ENCODE measurements around the gene CCDC63.

The CCDC63 gene

GRCh38 chr12:110872100-110872499 lies 25.3 kb downstream of the CCDC63 start:
- TF ChIP-seq, protein P1, sequence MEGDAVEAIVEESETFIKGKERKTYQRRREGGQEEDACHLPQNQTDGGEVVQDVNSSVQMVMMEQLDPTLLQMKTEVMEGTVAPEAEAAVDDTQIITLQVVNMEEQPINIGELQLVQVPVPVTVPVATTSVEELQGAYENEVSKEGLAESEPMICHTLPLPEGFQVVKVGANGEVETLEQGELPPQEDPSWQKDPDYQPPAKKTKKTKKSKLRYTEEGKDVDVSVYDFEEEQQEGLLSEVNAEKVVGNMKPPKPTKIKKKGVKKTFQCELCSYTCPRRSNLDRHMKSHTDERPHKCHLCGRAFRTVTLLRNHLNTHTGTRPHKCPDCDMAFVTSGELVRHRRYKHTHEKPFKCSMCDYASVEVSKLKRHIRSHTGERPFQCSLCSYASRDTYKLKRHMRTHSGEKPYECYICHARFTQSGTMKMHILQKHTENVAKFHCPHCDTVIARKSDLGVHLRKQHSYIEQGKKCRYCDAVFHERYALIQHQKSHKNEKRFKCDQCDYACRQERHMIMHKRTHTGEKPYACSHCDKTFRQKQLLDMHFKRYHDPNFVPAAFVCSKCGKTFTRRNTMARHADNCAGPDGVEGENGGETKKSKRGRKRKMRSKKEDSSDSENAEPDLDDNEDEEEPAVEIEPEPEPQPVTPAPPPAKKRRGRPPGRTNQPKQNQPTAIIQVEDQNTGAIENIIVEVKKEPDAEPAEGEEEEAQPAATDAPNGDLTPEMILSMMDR (IDR thresholded peaks at IDR 0.05; ENCODE audit: low read length, missing control alignments), result no peak
- no peak for DNase-seq (ENCODE audit: low read depth)
- no peak overlapping the region for H3K4me3 ChIP-seq (replicated peaks; ENCODE audit: low read depth, low read length)

- TF ChIP-seq, protein P1 (IDR thresholded peaks at IDR 0.05; ENCODE audit: low read length, missing control alignments), result no peak
- no peak for DNase-seq (ENCODE audit: low read depth)
Measured at GRCh38 chr12:110874351-110874750, 27.6 kb downstream of the CCDC63 start.

DNA sequence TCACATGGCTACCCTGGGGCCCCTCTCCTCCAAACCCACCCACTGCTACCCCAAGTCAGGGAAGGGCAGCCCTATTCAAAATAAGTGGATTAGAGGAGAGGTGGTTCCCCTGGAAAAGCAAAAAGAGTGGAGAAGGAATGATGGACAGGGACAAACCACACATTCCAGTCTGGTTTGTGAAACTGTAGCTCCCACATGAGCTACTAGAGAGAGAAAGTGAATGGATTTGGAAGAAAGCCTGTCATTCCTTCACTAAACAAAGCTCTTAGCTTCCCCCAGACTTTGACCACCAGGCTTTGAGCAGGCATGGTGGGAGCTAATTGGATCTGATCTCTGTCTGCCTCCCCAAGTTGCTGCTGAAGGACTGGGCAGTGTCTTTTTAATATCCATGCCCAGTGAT lies 28.0 kb downstream of the CCDC63 start:
- no peak for DNase-seq (ENCODE audit: low read depth)
- TF ChIP-seq, protein P1 (IDR thresholded peaks at IDR 0.05; ENCODE audit: low read length, missing control alignments), result no peak

More at GRCh38 chr12:110874351-110874750, 27.6 kb downstream of the CCDC63 start:
- no peak overlapping the region for H3K4me3 ChIP-seq (replicated peaks; ENCODE audit: low read depth, low read length)

GRCh38 chr12:110880651-110881050 lies 33.9 kb downstream of the CCDC63 start:
- DNase-seq (ENCODE audit: low read depth), result no peak
- no peak overlapping the region for H3K4me3 ChIP-seq (replicated peaks; ENCODE audit: low read depth, low read length)
- TF ChIP-seq, protein P1 (IDR thresholded peaks at IDR 0.05; ENCODE audit: low read length, missing control alignments), result no peak

More for the DNA sequence above, 28.0 kb downstream of the CCDC63 start:
- no peak overlapping the region for H3K4me3 ChIP-seq (replicated peaks; ENCODE audit: low read depth, low read length)

DNA sequence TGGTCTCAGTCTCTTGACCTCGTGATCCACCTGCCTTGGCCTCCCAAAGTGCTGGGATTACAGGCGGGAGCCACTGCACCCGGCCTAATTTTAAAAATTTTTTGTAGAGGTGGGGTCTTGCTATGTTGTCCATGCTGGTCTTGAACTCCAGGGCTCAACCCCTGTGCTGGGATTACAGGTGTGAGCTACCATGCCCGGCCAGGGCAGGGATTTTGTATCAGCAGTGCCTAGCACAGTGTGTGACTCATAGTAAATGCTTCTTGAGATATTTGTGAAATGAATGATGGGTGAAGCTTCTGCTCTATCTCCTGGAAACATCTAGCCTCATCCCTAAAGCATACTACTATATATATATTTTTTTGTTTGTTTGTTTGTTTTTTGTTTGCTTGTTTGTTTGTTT lies 36.5 kb downstream of the CCDC63 start:
- no peak overlapping the region for H3K4me3 ChIP-seq (replicated peaks; ENCODE audit: low read depth, low read length)
- DNase-seq (ENCODE audit: low read depth), result no peak
- TF ChIP-seq, protein P1 (IDR thresholded peaks at IDR 0.05; ENCODE audit: low read length, missing control alignments), result no peak

GRCh38 chr12:110885152-110885840 lies 38.5 kb downstream of the CCDC63 start:
- TF ChIP-seq, protein P1 (IDR thresholded peaks at IDR 0.05; ENCODE audit: low read length, missing control alignments), result no peak
- no peak overlapping the region for H3K4me3 ChIP-seq (replicated peaks; ENCODE audit: low read depth, low read length)
- no peak for DNase-seq (ENCODE audit: low read depth)
